Prostate gland (tissue), 2 donors: ENCODE measurements around the gene HPS3.

Source experiments
- CTCF ChIP-seq, 4 experiments: fragments of 200-600 bp in 2 of 4; fragments of 450-650 bp in 2 of 4; sonication (generic) in 2 of 4; IDR thresholded peaks; 1 replicate in 3 of 4; 2 replicates in 1 of 4; pipeline ENCODE4 v1.5.1; 2016 to 2019; ENCODE audit warnings: antibody characterized with exemption in 4 of 4, mild to moderate bottlenecking in 2 of 4, moderate library complexity in 2 of 4
- POLR2A ChIP-seq: fragments of 450-650 bp; IDR thresholded peaks from one replicate; pipeline ENCODE4 v1.6.1; 2016; ENCODE audit warnings: antibody characterized with exemption, mild to moderate bottlenecking

- TF ChIP-seq CTCF (IDR thresholded peaks at IDR 0.05), result no peak
- no peak for TF ChIP-seq POLR2A
Measured at GRCh38 chr3:149118724-149119123, 10.7 kb upstream of the HPS3 start.
